GM18498 (cell line): ENCODE results near the gene ZNF516.

Experiments
- ATAC-seq: cut with Tn5 transposase; IDR thresholded peaks from one replicate; pipeline ENCODE4 v1.9.1; 2021; ENCODE audit warnings: mild to moderate bottlenecking, moderate library complexity; ENCODE audit not compliant: unreplicated experiment

The ZNF516 gene

GRCh38 chr18:76349067-76349715 is 145.9 kb downstream of the ZNF516 start:
- peak; percentile 65 for ATAC-seq

GRCh38 chr18:76348267-76349066 is 146.6 kb downstream of the ZNF516 start:
- no peak for ATAC-seq

GRCh38 chr18:76347341-76347740 is 147.7 kb downstream of the ZNF516 start:
- ATAC-seq = no peak

- no peak for ATAC-seq
These were observed 148.4 kb downstream of the ZNF516 start for GRCh38 chr18:76346490-76347130.

- ATAC-seq = no peak
These were observed 149.1 kb downstream of the ZNF516 start for GRCh38 chr18:76345901-76346300.

GRCh38 chr18:76343938-76344569 is 151.0 kb downstream of the ZNF516 start:
- no peak for ATAC-seq

GRCh38 chr18:76340410-76340809 is 154.6 kb downstream of the ZNF516 start:
- no peak for ATAC-seq

- ATAC-seq = no peak
These were observed 155.8 kb downstream of the ZNF516 start for GRCh38 chr18:76339246-76339620.

- ATAC-seq = no peak
These were observed 156.3 kb downstream of the ZNF516 start for GRCh38 chr18:76338619-76339245.

- no peak for ATAC-seq
These were observed 157.0 kb downstream of the ZNF516 start for GRCh38 chr18:76338088-76338487.

GRCh38 chr18:76335859-76336640 is 159.0 kb downstream of the ZNF516 start:
- ATAC-seq = no peak

- ATAC-seq = no peak
These were observed 166.9 kb downstream of the ZNF516 start for GRCh38 chr18:76328140-76328539.

GRCh38 chr18:76323891-76324290 is 171.2 kb downstream of the ZNF516 start:
- ATAC-seq = no peak

GRCh38 chr18:76322686-76323085 is 172.4 kb downstream of the ZNF516 start:
- no peak for ATAC-seq

- no peak for ATAC-seq
These were observed 175.7 kb downstream of the ZNF516 start for GRCh38 chr18:76319366-76319765.

- no peak for ATAC-seq
These were observed 176.4 kb downstream of the ZNF516 start for GRCh38 chr18:76318607-76319006.

GRCh38 chr18:76317136-76317535 is 177.9 kb downstream of the ZNF516 start:
- ATAC-seq = no peak

GRCh38 chr18:76315722-76316230 is 179.3 kb downstream of the ZNF516 start:
- ATAC-seq = no peak

GRCh38 chr18:76314496-76314895 is 180.5 kb downstream of the ZNF516 start:
- no peak for ATAC-seq

GRCh38 chr18:76314015-76314414 is 181.0 kb downstream of the ZNF516 start:
- no peak for ATAC-seq
